GM19238 (cell line): ENCODE results near the gene SERAC1.
A peak's percentile ranks its signal among the peaks of the same experiment; 100 is the strongest.

Source experiments
- DNase-seq: peaks from one replicate; pipeline ENCODE4 v3.0.0; 2011; ENCODE audit warnings: low spot score; ENCODE audit not compliant: insufficient read length

Gene SERAC1

GRCh38 chr6:158080849-158081656 is 87.0 kb downstream of the SERAC1 start:
- no peak for DNase-seq

DNA sequence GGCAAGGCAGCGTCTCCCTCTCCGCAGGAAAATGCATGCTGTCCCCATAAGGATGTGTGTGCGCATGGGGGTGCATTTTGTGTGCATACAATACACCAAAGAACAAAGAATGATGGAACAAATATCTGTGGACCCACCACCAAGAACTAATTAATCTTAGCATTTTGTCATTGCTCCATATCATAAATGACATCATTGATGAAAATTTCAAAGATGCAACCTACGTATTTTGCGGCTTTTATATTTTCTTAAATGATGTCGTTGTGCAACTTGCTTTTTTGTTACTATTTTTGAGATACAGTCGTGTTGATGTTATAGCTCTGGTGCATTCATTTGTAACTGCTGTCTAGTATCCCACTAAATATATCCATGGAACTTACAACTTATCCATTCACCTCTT is 89.7 kb downstream of the SERAC1 start:
- no peak for DNase-seq

- DNase-seq, result no peak
Measured at GRCh38 chr6:158077676-158078075, 90.4 kb downstream of the SERAC1 start.

GRCh38 chr6:158076548-158076947 is 91.5 kb downstream of the SERAC1 start:
- DNase-seq, result no peak

DNA sequence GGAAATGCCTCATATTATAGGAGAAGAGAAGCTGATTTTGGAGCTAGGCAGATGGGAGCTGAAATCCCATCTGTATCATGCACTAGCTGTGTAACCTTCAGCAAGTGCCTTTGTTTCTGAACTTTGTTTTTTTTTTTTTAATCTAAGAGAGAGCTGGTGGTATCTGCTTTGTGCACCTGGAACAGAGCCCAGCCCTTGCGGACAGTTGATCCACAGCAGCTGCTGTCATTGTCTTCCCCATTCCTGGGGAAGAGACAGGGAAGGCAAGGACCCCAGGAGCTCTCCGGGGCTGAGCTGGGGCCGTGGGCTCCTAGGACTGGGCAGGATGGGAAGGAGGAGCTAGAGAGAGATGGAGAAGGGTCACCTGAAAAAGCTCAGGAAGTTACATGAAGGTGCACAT is 94.3 kb downstream of the SERAC1 start:
- no peak for DNase-seq

- peak; percentile 71 for DNase-seq
Measured at GRCh38 chr6:158072083-158072721, 95.9 kb downstream of the SERAC1 start.

DNA sequence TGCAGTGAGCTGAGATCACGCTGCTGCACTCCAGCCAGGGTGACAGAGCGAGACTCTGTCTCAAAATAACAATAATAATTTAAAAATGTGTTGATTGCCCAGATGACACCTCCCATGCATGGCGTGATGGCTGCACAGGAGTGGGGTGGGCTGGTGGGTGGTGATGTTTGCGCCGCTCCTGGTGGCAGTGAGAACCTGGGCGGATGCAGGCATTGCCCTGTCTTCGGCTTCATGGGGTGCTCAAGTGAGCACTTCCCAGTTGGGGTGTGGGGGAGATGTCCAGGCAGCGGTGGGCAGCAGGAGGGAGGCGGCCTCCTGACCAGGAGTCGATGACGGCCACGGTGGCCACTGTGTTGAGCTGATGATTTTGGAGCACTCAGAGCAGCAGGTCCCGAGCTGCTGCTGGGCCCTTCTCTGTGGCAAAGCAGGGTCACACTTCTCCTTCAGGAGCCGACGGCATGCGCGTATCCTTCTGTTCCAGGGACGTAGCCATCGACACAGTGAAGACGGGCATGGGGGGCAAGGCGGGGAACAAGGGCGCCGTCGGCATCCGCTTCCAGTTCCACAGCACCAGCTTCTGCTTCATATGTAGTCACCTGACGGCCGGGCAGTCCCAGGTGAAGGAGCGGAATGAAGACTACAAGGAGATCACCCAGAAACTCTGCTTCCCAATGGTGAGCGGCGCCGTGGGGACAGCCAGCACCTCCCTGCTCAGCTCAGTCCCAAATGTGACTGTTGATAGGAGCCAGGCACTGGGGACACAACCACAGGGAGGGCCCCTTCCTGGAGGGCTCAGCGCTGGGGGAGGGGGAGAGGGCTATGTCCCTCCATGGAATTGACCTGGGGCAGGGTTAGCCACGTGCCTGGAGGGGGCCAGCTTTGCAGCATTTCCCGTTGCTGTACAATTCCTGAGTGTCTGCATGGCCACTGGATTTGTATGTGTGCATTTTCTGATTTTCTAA is 96.7 kb downstream of the SERAC1 start:
- no peak for DNase-seq

DNA sequence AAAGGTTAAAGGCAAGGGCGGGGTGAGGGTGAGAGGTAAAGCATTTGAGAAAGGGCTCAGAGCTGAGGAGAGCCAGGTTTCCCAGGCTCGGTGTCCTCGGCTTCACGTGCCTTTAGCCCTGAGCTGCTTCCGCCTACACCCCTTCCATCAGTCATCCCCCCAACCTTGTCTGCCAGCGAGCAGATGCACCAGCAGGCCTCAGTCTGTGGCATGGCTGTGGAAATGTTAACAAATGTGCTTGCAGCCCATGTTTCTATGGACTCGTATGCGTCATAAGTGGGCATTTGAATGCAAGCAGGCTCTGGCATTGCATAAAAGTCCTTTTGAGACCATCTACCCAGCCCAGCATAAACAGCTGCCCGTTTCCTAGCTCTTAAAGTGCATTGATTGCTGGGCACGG is 97.5 kb downstream of the SERAC1 start:
- no peak for DNase-seq

- DNase-seq, result no peak
Measured at GRCh38 chr6:158069800-158070195, 98.3 kb downstream of the SERAC1 start.

- DNase-seq, result no peak
Measured at GRCh38 chr6:158068893-158069799, 98.9 kb downstream of the SERAC1 start.

DNA sequence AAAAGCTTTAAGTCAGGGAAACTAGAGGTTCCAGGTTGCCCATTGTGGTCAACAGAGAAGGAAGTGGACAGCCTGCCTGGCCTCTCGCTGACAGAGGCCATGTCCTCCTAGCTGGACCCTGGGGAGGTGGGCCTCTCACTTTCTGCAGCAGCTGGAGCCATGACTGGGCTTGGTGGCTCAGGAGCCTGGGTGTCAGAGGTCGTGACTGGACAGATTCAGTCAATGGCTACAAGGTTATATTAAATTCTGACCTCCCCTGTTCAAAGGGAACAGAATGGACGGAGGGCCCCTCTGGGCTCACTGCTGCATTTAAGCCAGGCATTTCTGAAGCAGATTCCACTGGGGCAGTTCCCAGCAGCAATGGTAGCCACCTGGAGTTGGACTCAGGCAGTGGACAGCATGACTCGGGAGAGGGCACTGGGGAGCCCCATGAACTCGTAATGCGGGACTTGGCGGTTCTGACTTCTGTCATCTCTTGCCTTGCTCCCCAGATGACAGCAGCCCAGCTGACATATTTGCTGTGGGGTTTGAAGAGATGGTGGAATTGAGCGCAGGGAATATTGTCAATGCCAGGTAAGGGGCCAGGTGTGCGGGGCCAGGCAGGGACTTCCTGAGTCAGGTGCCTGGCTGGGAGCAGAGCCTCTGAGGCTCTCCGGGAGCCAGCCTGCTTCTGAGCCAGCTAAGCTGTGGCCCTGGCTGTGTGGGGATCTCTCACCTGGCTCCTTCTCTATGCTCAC is 99.7 kb downstream of the SERAC1 start:
- no peak for DNase-seq

- DNase-seq, result no peak
Measured at GRCh38 chr6:158067436-158068015, 100.5 kb downstream of the SERAC1 start.

DNA sequence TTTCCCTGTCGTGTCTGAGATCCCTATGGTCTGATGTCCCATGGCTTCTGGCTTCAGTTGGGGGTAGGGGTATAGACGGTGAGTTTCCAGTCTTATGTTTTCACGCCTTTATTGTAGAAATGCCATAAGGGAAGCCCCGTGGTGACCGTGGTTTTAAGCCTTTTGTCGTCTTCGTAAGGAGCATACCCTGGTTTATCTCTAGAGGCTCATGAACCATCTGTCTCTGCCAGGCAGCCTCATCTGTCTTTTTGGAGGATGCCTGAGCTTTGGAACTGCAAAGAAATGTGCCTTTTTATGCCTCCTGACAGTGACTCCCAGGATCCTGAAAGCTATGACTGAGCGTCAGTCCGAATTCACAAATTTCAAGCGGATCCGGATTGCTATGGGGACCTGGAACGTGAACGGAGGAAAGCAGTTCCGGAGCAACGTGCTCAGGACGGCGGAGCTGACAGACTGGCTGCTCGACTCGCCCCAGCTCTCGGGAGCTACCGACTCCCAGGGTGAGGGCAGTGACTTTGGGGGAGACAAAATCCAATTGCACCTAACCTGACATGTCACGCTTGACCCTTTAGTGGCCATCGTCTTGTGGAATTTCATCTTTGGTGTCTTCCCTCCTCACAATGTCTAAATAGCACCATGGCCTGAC is 101.8 kb downstream of the SERAC1 start:
- no peak for DNase-seq

GRCh38 chr6:158064725-158065251 is 103.3 kb downstream of the SERAC1 start:
- no peak for DNase-seq

- no peak for DNase-seq
Measured at GRCh38 chr6:158063736-158064135, 104.3 kb downstream of the SERAC1 start.

DNA sequence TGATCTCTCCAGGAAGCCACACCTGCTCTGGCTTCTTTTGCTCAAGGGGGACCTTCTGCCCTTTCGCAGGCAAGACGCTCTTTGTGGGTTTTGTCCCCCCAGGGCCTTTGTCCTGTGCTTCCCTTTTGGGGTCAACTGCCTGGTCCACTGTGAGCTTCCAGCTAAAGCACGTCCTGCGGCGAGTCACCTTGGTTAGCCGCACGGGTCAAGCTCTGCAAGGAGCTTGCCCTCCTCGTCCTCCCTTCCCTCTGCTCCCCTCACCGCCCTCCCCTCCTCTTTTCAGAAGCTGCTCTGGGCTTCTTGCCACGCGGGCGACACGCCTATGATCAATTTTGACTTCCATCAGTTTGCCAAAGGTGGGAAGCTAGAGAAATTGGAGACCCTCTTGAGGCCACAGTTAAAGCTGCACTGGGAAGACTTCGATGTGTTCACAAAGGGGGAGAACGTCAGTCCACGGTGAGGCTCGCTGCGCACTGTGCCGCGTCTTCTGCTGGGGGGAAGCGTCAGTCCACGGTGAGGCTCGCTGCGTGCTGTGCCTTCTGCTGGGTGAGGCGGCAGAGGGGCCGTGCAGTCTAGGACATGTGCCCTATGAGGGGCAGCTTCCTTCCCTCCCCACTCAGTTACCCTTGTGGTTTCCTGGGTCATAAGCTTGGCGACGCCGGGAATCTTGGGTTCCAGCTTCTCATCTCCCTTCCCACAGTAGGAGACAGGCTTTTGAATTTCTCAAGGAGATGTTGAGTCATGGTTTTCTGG is 106.2 kb downstream of the SERAC1 start:
- DNase-seq, result no peak

DNA sequence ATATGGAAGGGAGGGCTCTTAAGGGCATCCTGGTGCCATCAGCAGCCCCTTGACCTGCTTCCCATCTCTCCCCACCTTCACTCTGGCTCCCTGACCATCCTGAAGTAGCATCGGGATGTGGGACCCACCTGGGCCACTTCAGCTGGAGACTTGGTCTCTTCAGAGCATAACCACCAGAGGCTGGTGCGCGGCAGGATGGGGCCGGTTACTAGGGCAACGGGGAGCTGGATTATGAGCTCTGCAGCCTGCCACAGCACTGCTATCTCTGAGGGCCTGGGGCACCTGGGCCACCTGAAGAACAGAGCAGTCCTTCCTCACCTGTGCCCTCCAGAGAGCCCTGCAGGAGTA is 106.7 kb downstream of the SERAC1 start:
- DNase-seq, result no peak
